ENCODE results near the gene B3GALT6.

B3GALT6 gene

GRCh38 chr1:1270813-1271212, 38.8 kb downstream of the B3GALT6 start:
- no peak for DNase-seq

- DNase-seq: peak; percentile 96
Measured at GRCh38 chr1:1272341-1273208, 40.5 kb downstream of the B3GALT6 start.

- DNase-seq: no peak
Measured at GRCh38 chr1:1273209-1273511, 41.1 kb downstream of the B3GALT6 start.

- DNase-seq: peak; percentile 99
Measured at GRCh38 chr1:1273512-1274298, 41.7 kb downstream of the B3GALT6 start, which contains the start of gene UBE2J2. TSS of gene UBE2J2 (minus strand) at chr1:1273854. CDS start at chr1:1267992, 5,862 bp downstream.

GRCh38 chr1:1274299-1274930, 42.4 kb downstream of the B3GALT6 start:
- DNase-seq: no peak

- DNase-seq: no peak
Measured at GRCh38 chr1:1274931-1275431, 42.9 kb downstream of the B3GALT6 start.

- no peak for DNase-seq
Measured at GRCh38 chr1:1275836-1276235, 43.8 kb downstream of the B3GALT6 start.

- DNase-seq: no peak
Measured at GRCh38 chr1:1278620-1279019, 46.6 kb downstream of the B3GALT6 start.

- no peak for DNase-seq
Measured at GRCh38 chr1:1279028-1279427, 47.0 kb downstream of the B3GALT6 start.

GRCh38 chr1:1280782-1281481, 48.9 kb downstream of the B3GALT6 start:
- no peak for DNase-seq

- peak; percentile 56 for DNase-seq
Measured at GRCh38 chr1:1281533-1282321, 49.7 kb downstream of the B3GALT6 start.

GRCh38 chr1:1282998-1283397, 51.0 kb downstream of the B3GALT6 start:
- DNase-seq: no peak

GRCh38 chr1:1283821-1284220, 51.8 kb downstream of the B3GALT6 start:
- DNase-seq: no peak
